Endodermal cell (in vitro differentiated cells): ENCODE data around the gene AHNAK. TPM values are rescaled to one million over a fixed set of nuclear protein-coding genes. Genes with fewer than 3 reads are reported as not detected.

Source experiments
- DNase-seq: peaks from one replicate; pipeline ENCODE4 v3.0.0-alpha.2; 2017
- H3K27ac ChIP-seq: 2 replicates; pipeline ENCODE4 v1.5.1; 2013; ENCODE audit warnings: mild to moderate bottlenecking, low read depth, low read length, moderate library complexity
- H3K27me3 ChIP-seq: 2 replicates; pipeline ENCODE4 v1.6.1; 2013; ENCODE audit warnings: mild to moderate bottlenecking, low read length, moderate library complexity; ENCODE audit not compliant: insufficient read depth, control insufficient read depth, poor library complexity, severe bottlenecking
- H3K36me3 ChIP-seq: 2 replicates; pipeline ENCODE4 v1.7.0; 2013; ENCODE audit warnings: mild to moderate bottlenecking, low read length, moderate library complexity; ENCODE audit not compliant: control insufficient read depth, insufficient read depth
- H3K4me1 ChIP-seq: one replicate; pipeline ENCODE4 v1.7.0; 2013; ENCODE audit warnings: low read length; ENCODE audit not compliant: control insufficient read depth, insufficient read depth
- H3K4me3 ChIP-seq: 2 replicates; pipeline ENCODE4 v1.5.1; 2013; ENCODE audit warnings: mild to moderate bottlenecking, low read length, moderate library complexity
- H3K9ac ChIP-seq: 2 replicates; pipeline ENCODE4 v1.6.1; 2013; ENCODE audit warnings: mild to moderate bottlenecking, low read length, moderate library complexity; ENCODE audit not compliant: poor library complexity, severe bottlenecking; ENCODE audit errors: extremely low read depth
- H3K9me3 ChIP-seq: 2 replicates; pipeline ENCODE4 v1.6.1; 2013; ENCODE audit warnings: mild to moderate bottlenecking, low read length, moderate library complexity; ENCODE audit not compliant: control insufficient read depth
- H3K27ac Mint-ChIP-seq: 2 replicates; pipeline ENCODE4 v1.8.0; 2020; ENCODE audit warnings: mixed read lengths
- H3K27me3 Mint-ChIP-seq: 2 replicates; pipeline ENCODE4 v1.8.0; 2021; ENCODE audit warnings: mild to moderate bottlenecking, mixed read lengths; ENCODE audit not compliant: insufficient read depth
- H3K36me3 Mint-ChIP-seq: 2 replicates; pipeline ENCODE4 v1.8.0; 2020; ENCODE audit warnings: low read depth, mixed read lengths
- H3K4me1 Mint-ChIP-seq: 2 replicates; pipeline ENCODE4 v1.8.0; 2020; ENCODE audit warnings: mixed read lengths
- H3K4me3 Mint-ChIP-seq: 2 replicates; pipeline ENCODE4 v1.8.0; 2020; ENCODE audit warnings: mild to moderate bottlenecking, moderate library complexity, mixed read lengths
- H3K9me3 Mint-ChIP-seq: 2 replicates; pipeline ENCODE4 v1.8.0; 2020; ENCODE audit warnings: mild to moderate bottlenecking, mixed read lengths
- WGBS, 2 experiments: methylation state at CpG; one replicate each; pipeline versions ENCODE4 v1.1.5 to v1.1.7; 2013; ENCODE audit warnings: missing lambda C conversion rate in 2 of 2, mixed read lengths in 1 of 2; ENCODE audit not compliant: insufficient coverage in 1 of 2, insufficient read length in 1 of 2; 5-methylcytosine and 5-hydroxymethylcytosine counted together
- total RNA-seq, 2 donors: library from RNA; stranded (reverse); fragmentation: NEBNext Ultra II Directional in 1 of 2; extraction: Animal tissue kit (Norgen Biotek cat#: 25700) in 1 of 2; gene quantifications; 2 replicates in 1 of 2; 3 replicates in 1 of 2; pipeline ENCODE4 v1.2.1, GENCODE V29; 2021
- TF ChIP-seq, protein P1 (sequence below): fragments of 200-600 bp; sonication (generic); conservative IDR thresholded peaks from 2 replicates; pipeline ENCODE4 v1.5.0; 2021; ENCODE audit warnings: antibody characterized with exemption, mild to moderate bottlenecking

The AHNAK gene
- total RNA-seq, 2 donors from 2014 or later = 109 to 165 TPM

- Mint-ChIP-seq H3K27ac (no peak overlapping the region), H3K27me3 (peaks cover 20% of the 10 kb centered on the region), H3K4me3 (no peak overlapping the region), H3K9me3 (no peaks in the 10 kb centered on the region), H3K4me1 (peaks cover 46% of the 10 kb centered on the region), H3K36me3 (peaks cover 26% of the 10 kb centered on the region)
- Histone ChIP-seq H3K9ac (no peak overlapping the region), H3K36me3 (peaks cover 42% of the 10 kb centered on the region), H3K27me3 (no peaks in the 10 kb centered on the region), H3K4me1 (peaks cover 14% of the 10 kb centered on the region), H3K9me3 (no peaks in the 10 kb centered on the region), H3K27ac (peak overlapping the region; percentile 54), H3K4me3 (no peak overlapping the region)
- peak; percentile 59 for DNase-seq
- TF ChIP-seq, protein P1, sequence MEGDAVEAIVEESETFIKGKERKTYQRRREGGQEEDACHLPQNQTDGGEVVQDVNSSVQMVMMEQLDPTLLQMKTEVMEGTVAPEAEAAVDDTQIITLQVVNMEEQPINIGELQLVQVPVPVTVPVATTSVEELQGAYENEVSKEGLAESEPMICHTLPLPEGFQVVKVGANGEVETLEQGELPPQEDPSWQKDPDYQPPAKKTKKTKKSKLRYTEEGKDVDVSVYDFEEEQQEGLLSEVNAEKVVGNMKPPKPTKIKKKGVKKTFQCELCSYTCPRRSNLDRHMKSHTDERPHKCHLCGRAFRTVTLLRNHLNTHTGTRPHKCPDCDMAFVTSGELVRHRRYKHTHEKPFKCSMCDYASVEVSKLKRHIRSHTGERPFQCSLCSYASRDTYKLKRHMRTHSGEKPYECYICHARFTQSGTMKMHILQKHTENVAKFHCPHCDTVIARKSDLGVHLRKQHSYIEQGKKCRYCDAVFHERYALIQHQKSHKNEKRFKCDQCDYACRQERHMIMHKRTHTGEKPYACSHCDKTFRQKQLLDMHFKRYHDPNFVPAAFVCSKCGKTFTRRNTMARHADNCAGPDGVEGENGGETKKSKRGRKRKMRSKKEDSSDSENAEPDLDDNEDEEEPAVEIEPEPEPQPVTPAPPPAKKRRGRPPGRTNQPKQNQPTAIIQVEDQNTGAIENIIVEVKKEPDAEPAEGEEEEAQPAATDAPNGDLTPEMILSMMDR = no peak
- 78 to 90% methylated on average over 11 to 13 of the region's 13 CpGs for WGBS, 2 experiments
Observed at GRCh38 chr11:62539238-62539925, 7.2 kb downstream of the AHNAK start.

GRCh38 chr11:62538470-62539237 lies 8.0 kb downstream of the AHNAK start:
- Histone ChIP-seq H3K9ac (no peak overlapping the region), H3K9me3 (no peaks in the 10 kb centered on the region), H3K4me1 (peaks cover 12% of the 10 kb centered on the region), H3K27me3 (no peaks in the 10 kb centered on the region), H3K36me3 (peaks cover 49% of the 10 kb centered on the region), H3K4me3 (no peak overlapping the region), H3K27ac (peak overlapping the region; percentile 54)
- DNase-seq = no peak
- 93 to 94% methylated on average over 17 to 19 of the region's 19 CpGs for WGBS, 2 experiments
- Mint-ChIP-seq H3K27ac (no peak overlapping the region), H3K4me3 (no peak overlapping the region), H3K36me3 (peaks cover 34% of the 10 kb centered on the region), H3K27me3 (peaks cover 13% of the 10 kb centered on the region), H3K9me3 (no peaks in the 10 kb centered on the region), H3K4me1 (peaks cover 39% of the 10 kb centered on the region)
- TF ChIP-seq, protein P1 = no peak

GRCh38 chr11:62536301-62536957 lies 10.2 kb downstream of the AHNAK start:
- Histone ChIP-seq H3K27me3 (no peaks in the 10 kb centered on the region), H3K9ac (no peak overlapping the region), H3K9me3 (peaks cover 14% of the 10 kb centered on the region), H3K4me1 (no peaks in the 10 kb centered on the region), H3K27ac (no peak overlapping the region), H3K36me3 (peaks cover 71% of the 10 kb centered on the region), H3K4me3 (no peak overlapping the region)
- WGBS, 2 experiments = 88 to 95% methylated on average over 17 to 19 of the region's 21 CpGs
- H3K27ac Mint-ChIP-seq = no peak overlapping the region
- H3K4me1 Mint-ChIP-seq = peaks cover 19% of the 10 kb centered on the region
- no peaks in the 10 kb centered on the region for H3K9me3 Mint-ChIP-seq
- DNase-seq = peak; percentile 61
- TF ChIP-seq, protein P1 = no peak
- no peaks in the 10 kb centered on the region for H3K27me3 Mint-ChIP-seq
- H3K36me3 Mint-ChIP-seq = peaks cover 54% of the 10 kb centered on the region
- H3K4me3 Mint-ChIP-seq = no peak overlapping the region
